Aorta (tissue), 5 donors: Measurements from ENCODE around the gene TSR1. TPM values are rescaled to one million over a fixed set of nuclear protein-coding genes. Genes with fewer than 3 reads are reported as not detected.

Experiments used
- ATAC-seq: fragments of 200-7000 bp; cut with Tn5 transposase; one replicate; pipeline ENCODE4 v1.9.1; 2022; ENCODE audit warnings: moderate library complexity; ENCODE audit not compliant: low FRiP score
- DNase-seq, 2 donors: peaks; one replicate each; pipeline ENCODE4 v3.0.0-alpha.2; 2020
- H3K27ac ChIP-seq, 2 donors: one replicate each; pipeline ENCODE4 v1.5.1; 2013; ENCODE audit warnings: low read length in 2 of 2, mild to moderate bottlenecking in 2 of 2, moderate library complexity in 2 of 2, control low read depth in 1 of 2, inconsistent platforms in 1 of 2, low read depth in 1 of 2
- H3K27me3 ChIP-seq, 2 donors: one replicate each; pipeline ENCODE4 v1.6.1; 2013; ENCODE audit warnings: control low read depth in 1 of 2, low read length in 1 of 2, mild to moderate bottlenecking in 1 of 2, moderate library complexity in 1 of 2; ENCODE audit not compliant: insufficient read depth in 2 of 2, control insufficient read depth in 1 of 2
- H3K36me3 ChIP-seq, 2 donors: one replicate each; pipeline ENCODE4 v1.6.1; 2013; ENCODE audit warnings: control low read depth in 1 of 2, low read length in 1 of 2, mild to moderate bottlenecking in 1 of 2; ENCODE audit not compliant: insufficient read depth in 2 of 2, control insufficient read depth in 1 of 2
- H3K4me1 ChIP-seq, 2 donors: one replicate each; pipeline ENCODE4 v1.6.1; 2013; ENCODE audit warnings: low read length in 2 of 2, control low read depth in 1 of 2, mild to moderate bottlenecking in 1 of 2, moderate library complexity in 1 of 2; ENCODE audit not compliant: insufficient read depth in 2 of 2, control insufficient read depth in 1 of 2
- H3K4me3 ChIP-seq, 2 donors: one replicate each; pipeline ENCODE4 v1.5.1; 2013; ENCODE audit warnings: low read length in 2 of 2, control low read depth in 1 of 2, mild to moderate bottlenecking in 1 of 2
- H3K9me3 ChIP-seq: one replicate; pipeline ENCODE4 v1.6.1; 2013; ENCODE audit warnings: mild to moderate bottlenecking, low read length; ENCODE audit not compliant: control insufficient read depth
- WGBS, 2 donors: extraction: QIAGEN DNeasy Blood & Tissue Kit; methylation state at CpG; one replicate each; pipeline ENCODE4 v1.1.7; 2013; 5-methylcytosine and 5-hydroxymethylcytosine counted together
- intact Hi-C, 2 donors: fragments of 100-400 bp; cut with DNase I; formaldehyde crosslinking; loops; one replicate each; pipeline versions ENCODE4 v1.14.2 to v1.15.0; 2022
- polyA plus RNA-seq, 2 donors: library from polyadenylated mRNA; stranded (reverse); fragments of 200-250 nt; gene quantifications; one replicate each; pipeline ENCODE4 v1.2.3, GENCODE V29; 2013
- total RNA-seq, 2 donors: library from RNA; stranded (reverse); fragmentation: NEBNext Ultra II Directional; extraction: Animal tissue kit (Norgen Biotek cat#: 25700); gene quantifications; one replicate each; pipeline ENCODE4 v1.2.1, GENCODE V29; 2021
- donor health status: healthy with polysubstance abuse.
- donor health status: Bipolar disorder and iron deficiency.
- donor health status: DM: no; HTN: no; CAD: no.
- donor health status: DM: no; HTN: no; CAD: no.
- donor health status: DM: yes; HTN: yes; CAD: no.

The TSR1 gene
- total and polyA plus RNA-seq, 4 donors = 8.8 to 21.8 (median 14.6) TPM

DNA sequence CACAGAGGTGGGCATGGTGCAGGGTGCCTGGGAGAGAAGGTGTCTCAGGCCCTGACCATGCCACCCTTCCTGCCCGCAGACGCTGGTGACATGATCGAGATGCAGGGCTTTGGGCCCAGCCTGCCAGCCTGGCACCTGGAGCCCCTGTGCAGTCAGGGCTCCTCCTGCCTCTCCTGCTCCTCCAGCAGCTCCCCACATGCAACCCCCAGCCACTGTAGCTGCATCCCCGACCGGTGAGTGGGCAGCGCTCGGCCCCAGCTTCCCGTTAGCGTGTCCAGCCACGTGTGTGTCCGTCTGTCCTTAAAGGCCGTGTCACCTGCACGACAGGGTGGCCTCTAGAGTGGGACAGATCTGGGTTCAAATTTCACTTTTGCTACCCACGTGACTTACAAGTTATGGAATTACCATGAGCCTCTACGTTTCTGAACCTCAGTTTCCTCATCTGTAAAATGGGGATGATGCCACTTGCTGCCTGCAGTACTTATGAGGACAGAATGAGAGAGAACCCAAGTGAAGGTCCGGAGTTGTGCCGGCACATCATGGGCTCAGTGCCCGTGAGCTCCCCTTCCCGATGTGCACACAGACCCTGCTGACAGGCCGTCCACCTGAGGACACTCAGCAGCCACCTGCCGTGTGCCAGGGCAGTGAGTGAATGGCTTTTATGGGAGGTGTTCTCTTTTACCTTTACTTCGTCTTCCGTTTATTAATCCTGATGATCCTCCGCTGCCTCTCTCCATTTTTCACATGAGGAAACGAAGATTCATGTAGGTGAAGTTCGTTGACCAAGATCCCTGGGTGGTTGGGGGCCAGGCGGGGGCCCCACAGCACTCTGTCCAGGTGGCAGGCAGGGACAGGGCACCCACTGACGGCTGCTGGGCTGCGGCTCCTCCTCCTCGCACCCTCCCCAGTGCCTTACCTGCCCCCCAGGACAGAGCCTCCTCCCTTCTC is 35.2 kb upstream of the TSR1 start:
- Histone ChIP-seq H3K4me1 (no peaks in the 10 kb centered on the region), H3K36me3 (peaks cover 0 to 2% of the 10 kb centered on the region in 2 donors), H3K9me3 (no peaks in the 10 kb centered on the region), H3K4me3 (no peak overlapping the region), H3K27me3 (no peaks in the 10 kb centered on the region), H3K27ac (no peak overlapping the region)
- intact Hi-C loops = no loop called here
- no peak for ATAC-seq
- DNase-seq = no peak
- 93 to 94% methylated on average over 30 of the region's 30 CpGs for WGBS, 2 donors

- Histone ChIP-seq H3K27ac (no peak overlapping the region), H3K27me3 (no peaks in the 10 kb centered on the region), H3K9me3 (no peaks in the 10 kb centered on the region), H3K4me3 (no peak overlapping the region), H3K4me1 (no peaks in the 10 kb centered on the region), H3K36me3 (peaks cover 0 to 2% of the 10 kb centered on the region in 2 donors)
- ATAC-seq (no peak), DNase-seq (peak in 1 of 2 donors; percentile 45)
- intact Hi-C loops = no loop called here
- WGBS, 2 donors = 88% methylated on average over 11 of the region's 11 CpGs
These were observed 33.9 kb upstream of the TSR1 start for GRCh38 chr17:2370211-2370589.

- peak; percentile 9 for ATAC-seq
These were observed 33.4 kb upstream of the TSR1 start for GRCh38 chr17:2369551-2370210.

DNA sequence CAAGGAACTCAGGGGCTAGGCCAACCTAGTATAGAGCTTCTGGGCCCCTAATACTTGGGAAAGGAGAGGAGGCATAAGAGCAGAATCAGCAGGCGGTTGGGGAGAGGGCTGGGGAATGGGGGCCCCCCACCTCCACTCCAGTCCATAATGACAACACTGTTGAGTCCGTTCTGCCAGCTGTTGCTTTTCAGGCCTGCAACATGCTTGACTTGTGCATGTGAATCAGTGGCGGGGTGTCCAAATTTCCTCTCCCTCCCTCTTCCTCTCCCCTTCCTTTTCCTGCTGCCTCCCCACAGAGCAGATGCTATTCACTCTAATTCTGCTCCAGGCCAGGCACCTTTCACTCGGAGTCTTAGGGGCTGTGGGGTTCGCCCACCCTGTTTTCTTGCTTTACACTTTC is 32.8 kb upstream of the TSR1 start:
- DNase-seq = no peak
- 82 to 90% methylated on average over 5 of the region's 5 CpGs for WGBS, 2 donors
- Histone ChIP-seq H3K4me1 (no peaks in the 10 kb centered on the region), H3K27me3 (no peaks in the 10 kb centered on the region), H3K36me3 (peaks cover 0 to 4% of the 10 kb centered on the region in 2 donors), H3K9me3 (no peaks in the 10 kb centered on the region), H3K27ac (no peak overlapping the region), H3K4me3 (no peak overlapping the region)
- intact Hi-C loops = no loop called here
- ATAC-seq = no peak

More at GRCh38 chr17:2369551-2370210, 33.4 kb upstream of the TSR1 start:
- H3K27me3 ChIP-seq = no peaks in the 10 kb centered on the region
- no peaks in the 10 kb centered on the region for H3K9me3 ChIP-seq
- DNase-seq = peak in 1 of 2 donors; percentile 44
- H3K36me3 ChIP-seq = peaks cover 0 to 2% of the 10 kb centered on the region in 2 donors
- H3K27ac ChIP-seq = no peak overlapping the region
- WGBS, 2 donors = 71% methylated on average over 20 of the region's 20 CpGs
- H3K4me1 ChIP-seq = no peaks in the 10 kb centered on the region
- intact Hi-C loops = no loop called here
- no peak overlapping the region for H3K4me3 ChIP-seq

DNA sequence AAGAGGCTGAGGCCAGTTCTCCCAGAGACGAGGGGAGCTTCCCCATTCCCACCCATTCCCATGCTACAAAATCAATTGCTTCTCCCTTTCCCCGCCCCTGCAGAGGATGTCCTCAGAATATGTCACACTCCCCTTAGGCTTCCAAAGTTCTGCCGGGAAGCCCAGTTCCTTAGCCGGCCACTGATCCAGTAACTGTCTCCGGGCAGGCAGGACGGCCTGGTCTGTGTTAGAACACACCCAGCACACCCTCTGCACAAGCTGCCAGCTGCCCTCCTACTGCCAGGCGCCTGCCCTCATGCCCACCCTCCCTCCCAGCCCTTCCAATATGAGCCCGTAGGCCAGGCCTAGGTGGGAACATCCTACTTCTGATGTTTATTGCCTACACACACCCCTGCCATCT is 32.1 kb upstream of the TSR1 start:
- no peak for DNase-seq
- Histone ChIP-seq H3K4me1 (no peaks in the 10 kb centered on the region), H3K9me3 (no peaks in the 10 kb centered on the region), H3K27me3 (no peaks in the 10 kb centered on the region), H3K36me3 (peaks cover 0 to 4% of the 10 kb centered on the region in 2 donors), H3K27ac (no peak overlapping the region), H3K4me3 (no peak overlapping the region)
- ATAC-seq = no peak
- 81 to 87% methylated on average over 8 of the region's 8 CpGs for WGBS, 2 donors
- intact Hi-C loops = no loop called here

DNA sequence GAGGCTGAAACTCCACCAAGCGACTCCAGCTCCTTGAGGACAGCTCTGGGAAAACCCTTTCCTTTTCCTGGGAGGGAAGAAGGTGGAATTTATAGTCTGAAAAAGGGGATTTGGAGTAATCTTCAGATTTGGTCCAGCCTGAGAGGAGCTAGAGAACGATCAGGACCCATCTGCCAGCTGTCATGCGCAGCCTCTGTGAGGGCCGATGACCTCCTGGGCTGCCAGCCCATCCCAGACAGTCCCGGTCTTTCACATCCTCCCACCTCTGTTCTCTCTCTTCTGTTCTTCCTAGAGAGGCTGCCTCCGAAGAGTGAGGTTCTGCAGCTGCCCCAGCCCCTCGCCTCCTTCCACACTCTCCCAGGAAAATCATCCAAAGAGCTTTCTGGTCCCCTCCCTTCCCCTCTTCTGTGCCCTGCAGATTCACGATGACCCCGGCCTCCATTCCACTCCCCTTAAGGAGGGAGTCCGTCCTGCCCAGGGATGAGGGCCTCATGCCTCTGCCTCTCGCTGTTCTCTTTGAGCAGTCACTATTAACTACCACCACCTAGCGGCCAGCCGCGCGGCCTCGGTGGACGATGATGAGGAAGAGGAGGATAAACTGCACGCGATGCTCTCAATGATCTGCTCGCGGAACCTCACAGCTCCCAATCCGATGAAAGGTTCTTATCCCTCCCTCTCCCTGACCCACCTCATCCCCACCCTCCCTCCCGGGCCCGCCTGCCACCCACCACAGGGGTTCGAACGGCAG is 30.7 kb upstream of the TSR1 start:
- DNase-seq = peak in 1 of 2 donors; percentile 74
- Histone ChIP-seq H3K27me3 (no peaks in the 10 kb centered on the region), H3K36me3 (peaks cover 0 to 4% of the 10 kb centered on the region in 2 donors), H3K4me1 (no peaks in the 10 kb centered on the region), H3K4me3 (no peak overlapping the region), H3K9me3 (no peaks in the 10 kb centered on the region), H3K27ac (no peak overlapping the region)
- WGBS, 2 donors = 89 to 90% methylated on average over 25 to 26 of the region's 26 CpGs
- intact Hi-C loops = no loop called here
- no peak for ATAC-seq

- intact Hi-C loops = no loop called here
- ATAC-seq = no peak
- Histone ChIP-seq H3K4me3 (no peak overlapping the region), H3K9me3 (no peaks in the 10 kb centered on the region), H3K27me3 (no peaks in the 10 kb centered on the region), H3K36me3 (peaks cover 0 to 4% of the 10 kb centered on the region in 2 donors), H3K4me1 (no peaks in the 10 kb centered on the region), H3K27ac (no peak overlapping the region)
- 95 to 96% methylated on average over 20 of the region's 20 CpGs for WGBS, 2 donors
- peak; percentile 41 to 70 for DNase-seq
These were observed 28.9 kb upstream of the TSR1 start for GRCh38 chr17:2365132-2365531.

- no peaks in the 10 kb centered on the region for H3K4me1 ChIP-seq
- H3K27ac ChIP-seq = no peak overlapping the region
- H3K36me3 ChIP-seq = peaks cover 0 to 4% of the 10 kb centered on the region in 2 donors
These were observed 28.5 kb upstream of the TSR1 start for GRCh38 chr17:2364763-2365116.

More at GRCh38 chr17:2364763-2365116, 28.5 kb upstream of the TSR1 start:
- no peaks in the 10 kb centered on the region for H3K9me3 ChIP-seq
- H3K4me3 ChIP-seq = no peak overlapping the region
- no peaks in the 10 kb centered on the region for H3K27me3 ChIP-seq
- 91 to 92% methylated on average over 12 of the region's 12 CpGs for WGBS, 2 donors
- DNase-seq (no peak), ATAC-seq (no peak)
- intact Hi-C loops = no loop called here
